Suppressor macrophage treated with lipopolysaccharide for 1 hour (primary cell): ENCODE results near the gene MYO1H.
"Not testable (repeated sequence)": the region's sequence is repeated elsewhere in the genome, so short reads cannot be mapped to it uniquely, and the experiment has no call there.

ENCODE experiments used
- DNase-seq, 3 donors: peaks; one replicate each; pipeline ENCODE4 v3.0.0-alpha.2; 2020 to 2022

The MYO1H gene

GRCh38 chr12:109418848-109419480 is 71.3 kb downstream of the MYO1H start:
- no peak for DNase-seq

GRCh38 chr12:109421355-109422087 is 73.8 kb downstream of the MYO1H start:
- DNase-seq, result no peak

DNA sequence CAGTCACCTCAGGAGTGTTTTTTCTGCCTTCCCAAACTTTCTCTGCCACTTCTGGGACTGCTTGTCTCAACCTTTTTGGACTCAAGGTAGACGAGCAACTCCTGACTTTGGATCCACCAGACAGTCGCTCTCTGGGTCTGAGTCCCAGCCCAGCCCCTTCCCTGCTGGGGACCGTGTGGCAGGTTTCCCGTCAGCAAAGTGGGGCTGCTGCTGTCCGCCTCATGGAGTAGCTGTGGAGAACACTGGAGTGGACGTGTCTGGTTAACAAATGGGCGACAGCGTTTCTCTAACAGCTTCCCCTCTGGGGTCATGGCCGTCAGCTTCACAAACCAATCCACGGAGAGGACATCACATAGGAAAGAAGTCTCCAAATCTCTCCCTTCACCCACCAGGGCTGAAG is 74.6 kb downstream of the MYO1H start:
- no peak for DNase-seq

GRCh38 chr12:109423392-109423791 is 75.7 kb downstream of the MYO1H start:
- no peak for DNase-seq

DNA sequence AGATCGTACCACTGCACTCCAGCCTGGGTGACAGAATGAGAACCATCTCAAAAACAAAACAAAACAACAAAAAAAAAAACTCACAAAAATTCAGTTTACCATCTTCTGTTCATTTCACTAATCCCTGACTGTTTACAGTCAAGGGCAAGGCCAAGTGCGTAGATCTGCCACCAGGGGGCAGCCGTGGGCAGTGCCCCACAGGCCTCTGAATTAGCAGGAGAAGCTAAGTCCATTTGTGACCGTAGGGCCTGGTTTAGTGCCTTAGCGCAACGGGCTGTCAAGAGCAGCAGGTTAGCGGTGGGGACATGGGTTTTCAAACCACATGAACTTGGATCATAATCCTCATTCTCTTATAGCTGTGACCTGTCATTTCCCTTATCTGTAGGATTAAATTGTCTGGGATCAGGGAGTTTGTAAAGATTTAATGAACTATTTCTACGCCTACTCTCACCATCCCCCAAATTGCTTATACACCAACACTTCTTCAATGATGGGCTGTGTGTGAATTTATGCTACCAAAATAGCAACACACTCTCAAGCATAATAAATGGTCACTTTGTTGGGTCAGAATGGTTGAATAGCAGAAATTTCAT is 80.4 kb downstream of the MYO1H start:
- DNase-seq, result peak; percentile 83 to 91 (median 90)

- DNase-seq, result not testable (repeated sequence)
Observed at GRCh38 chr12:109428804-109429203, 81.1 kb downstream of the MYO1H start.

GRCh38 chr12:109430244-109430643 is 82.5 kb downstream of the MYO1H start:
- no peak for DNase-seq

- DNase-seq, result no peak
Observed at GRCh38 chr12:109432431-109432830, 84.7 kb downstream of the MYO1H start.

DNA sequence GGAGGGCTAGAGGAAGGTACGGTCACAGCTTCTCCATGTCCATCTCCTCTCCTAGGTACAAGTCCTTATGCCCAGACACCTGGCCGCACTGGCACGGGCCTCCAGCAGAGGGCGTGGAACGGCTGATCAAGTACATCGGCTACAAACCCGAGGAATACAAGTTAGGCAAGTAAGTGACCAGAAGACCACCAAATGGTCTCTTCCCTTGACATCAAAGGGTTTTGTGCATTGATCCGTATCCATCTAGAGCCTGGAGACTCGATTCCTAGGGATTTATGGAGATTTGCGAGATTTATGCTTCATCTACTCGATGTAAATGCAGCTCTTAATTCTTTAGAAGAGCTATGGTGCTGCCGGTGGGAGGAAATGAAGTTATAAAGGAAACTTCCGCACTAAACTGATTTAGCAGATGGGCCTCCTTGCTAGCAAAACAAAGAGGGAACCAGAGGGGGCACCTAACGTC is 85.2 kb downstream of the MYO1H start:
- DNase-seq, result peak; percentile 63 to 83 (median 77)

GRCh38 chr12:109433618-109434017 is 85.9 kb downstream of the MYO1H start:
- peak in 1 of 3 donors; percentile 24 for DNase-seq

DNA sequence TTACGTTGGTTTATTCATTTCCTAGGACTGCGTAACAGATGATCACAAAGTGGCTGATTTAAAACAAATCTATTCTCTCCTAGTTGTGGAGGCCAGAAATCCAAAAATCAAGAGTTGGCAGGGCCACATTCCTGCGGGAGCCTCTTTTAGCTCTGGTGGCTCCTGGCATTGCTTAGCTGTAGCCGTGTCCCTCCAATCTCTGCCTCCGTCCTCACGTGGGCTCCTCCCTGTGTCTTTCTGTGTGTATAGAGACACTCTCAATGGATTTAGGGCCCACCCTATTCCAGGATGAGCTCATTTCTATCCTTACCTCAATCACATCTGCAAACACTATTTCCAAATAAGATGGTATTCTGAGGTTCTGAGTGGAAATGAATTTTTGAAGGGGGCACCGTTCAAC is 86.9 kb downstream of the MYO1H start:
- DNase-seq, result no peak

GRCh38 chr12:109435428-109436187 is 87.9 kb downstream of the MYO1H start:
- DNase-seq, result no peak

GRCh38 chr12:109436188-109436560 is 88.5 kb downstream of the MYO1H start:
- DNase-seq, result no peak

DNA sequence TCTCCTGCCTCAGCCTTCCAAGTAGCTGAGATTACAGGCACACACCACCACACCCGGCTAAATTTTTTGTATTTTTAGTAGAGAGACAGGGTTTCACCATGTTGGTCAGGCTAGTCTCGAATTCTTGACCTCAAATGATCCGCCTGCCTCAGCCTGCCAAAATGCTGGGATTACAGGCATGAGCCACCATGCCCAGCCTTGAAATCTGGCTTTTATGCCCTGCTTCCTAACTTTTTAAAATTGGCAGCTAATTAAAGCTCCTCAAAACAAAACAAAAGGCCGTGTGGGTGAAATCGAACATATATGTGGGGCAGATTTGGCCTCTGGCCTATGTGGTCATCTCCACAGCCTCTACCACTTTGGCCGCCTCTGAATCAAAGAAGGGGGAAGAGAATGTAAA is 91.5 kb downstream of the MYO1H start:
- no peak for DNase-seq

GRCh38 chr12:109439951-109440350 is 92.3 kb downstream of the MYO1H start:
- DNase-seq, result not testable (repeated sequence)

GRCh38 chr12:109440851-109441490 is 93.3 kb downstream of the MYO1H start:
- DNase-seq, result no peak

- no peak for DNase-seq
Observed at GRCh38 chr12:109443794-109444193, 96.1 kb downstream of the MYO1H start.

GRCh38 chr12:109444259-109444658 is 96.6 kb downstream of the MYO1H start:
- DNase-seq, result no peak

GRCh38 chr12:109445191-109445609 is 97.5 kb downstream of the MYO1H start:
- DNase-seq, result no peak

DNA sequence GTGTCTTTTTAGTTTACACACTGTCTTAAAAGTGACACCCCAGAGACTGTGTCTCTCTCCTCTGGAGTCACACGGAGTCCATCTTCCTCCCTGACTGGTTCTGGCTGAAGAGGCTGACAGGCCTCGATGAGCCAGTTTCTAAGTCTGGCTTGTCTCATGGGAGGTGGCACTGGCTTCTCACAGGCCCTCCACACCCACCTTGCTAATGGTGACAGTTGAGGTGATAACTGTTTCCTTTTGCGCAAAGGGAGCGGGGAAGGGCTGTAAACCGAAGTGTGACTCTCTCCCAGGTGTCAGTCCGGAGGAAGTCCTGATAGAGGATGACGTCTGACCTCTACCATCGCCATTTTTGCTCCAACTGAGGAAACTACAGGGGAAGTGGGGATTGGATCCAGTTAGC is 99.2 kb downstream of the MYO1H start:
- DNase-seq, result no peak

DNA sequence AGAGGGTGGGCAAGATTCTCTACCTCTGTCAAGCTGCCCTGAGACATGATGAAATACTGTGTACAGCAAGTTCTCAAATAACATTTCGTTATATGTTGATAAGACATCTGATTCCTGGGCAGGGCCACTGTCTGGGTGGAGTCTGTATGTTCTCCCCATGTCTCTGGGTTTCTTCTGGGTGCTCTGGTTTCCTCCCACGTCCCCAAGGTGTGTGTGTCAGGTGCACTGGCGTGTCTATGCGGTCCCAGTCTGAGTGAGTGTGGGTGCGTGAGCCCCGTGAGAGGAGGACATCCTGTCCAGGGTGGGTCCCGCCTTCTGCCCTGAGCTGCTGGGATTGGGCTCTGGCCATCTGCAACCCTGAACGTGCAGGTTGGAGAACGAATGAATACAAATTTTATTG is 99.8 kb downstream of the MYO1H start:
- no peak for DNase-seq

DNA sequence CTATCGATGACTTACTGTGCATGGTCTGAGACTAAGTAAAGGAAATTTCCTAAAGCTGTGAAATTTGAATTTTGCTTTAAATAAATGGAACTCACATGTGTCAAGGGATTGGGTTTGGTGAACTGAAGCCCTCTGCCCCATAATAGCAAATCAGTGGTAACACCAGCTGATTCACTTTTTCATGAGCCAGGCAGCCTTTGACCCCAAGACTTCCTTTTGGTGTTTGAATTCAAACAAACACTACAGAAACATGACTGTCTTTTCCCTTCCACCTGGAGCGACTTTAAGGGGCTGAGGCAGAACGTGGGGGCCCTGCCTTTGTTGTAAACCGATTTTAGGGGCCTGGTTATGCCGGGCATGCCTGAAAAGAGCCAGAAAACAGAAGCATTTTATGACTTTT is 100.6 kb downstream of the MYO1H start:
- DNase-seq, result no peak
